Cardiac muscle cell (in vitro differentiated cells and primary cell): Measurements from ENCODE around the gene ANGPTL4. TPM values are rescaled to one million over a fixed set of nuclear protein-coding genes. Genes with fewer than 3 reads are reported as not detected.
"Not testable (repeated sequence)": the region's sequence is repeated elsewhere in the genome, so short reads cannot be mapped to it uniquely, and the experiment has no call there.

ENCODE experiments used
- DNase-seq, 2 donors: peaks; one replicate each; pipeline versions ENCODE4 v3.0.0 to v3.0.0-alpha.2; 2010 to 2017; ENCODE audit warnings: low read depth in 1 of 2, low spot score in 1 of 2
- H3K27ac ChIP-seq: fragments of 200-600 bp; sonication (generic); 2 replicates; pipeline ENCODE4 v1.5.1; 2016
- H3K27me3 ChIP-seq: fragments of 200-600 bp; sonication (generic); 2 replicates; pipeline ENCODE4 v1.6.0; 2016; ENCODE audit warnings: control low read depth
- H3K36me3 ChIP-seq: fragments of 200-600 bp; sonication (generic); 2 replicates; pipeline ENCODE4 v1.5.1; 2016; ENCODE audit warnings: control low read depth
- H3K4me1 ChIP-seq: fragments of 200-600 bp; sonication (generic); 2 replicates; pipeline ENCODE4 v1.8.1; 2017; ENCODE audit warnings: low read depth, mild to moderate bottlenecking, mixed run types
- H3K4me3 ChIP-seq: fragments of 200-600 bp; sonication (generic); 2 replicates; pipeline ENCODE4 v1.5.1; 2016; ENCODE audit warnings: mild to moderate bottlenecking
- H3K9me3 ChIP-seq: fragments of 200-600 bp; sonication (generic); 2 replicates; pipeline ENCODE4 v1.5.1; 2017; ENCODE audit warnings: low read depth, mild to moderate bottlenecking, control low read depth
- polyA plus RNA-seq: library from polyadenylated mRNA; unstranded; fragments of >200 nt; fragmentation: Nextera tagmentation; extraction: Ambion mirVana; gene quantifications from 2 replicates; pipeline ENCODE4 v1.2.1, GENCODE V29; 2016
- total RNA-seq: library from RNA; depleted of rRNA; stranded (reverse); fragments of >200 nt; gene quantifications from 2 replicates; pipeline ENCODE4 v1.2.3, GENCODE V29; 2016
- TF ChIP-seq, protein P1 (sequence below): IDR thresholded peaks from 2 replicates; pipeline ENCODE4 v1.5.1; 2012; ENCODE audit warnings: low read depth, mild to moderate bottlenecking, low read length

The ANGPTL4 gene
- total and polyA plus RNA-seq, 2 experiments from 2014 or later = 3.2 to 6.0 TPM

DNA sequence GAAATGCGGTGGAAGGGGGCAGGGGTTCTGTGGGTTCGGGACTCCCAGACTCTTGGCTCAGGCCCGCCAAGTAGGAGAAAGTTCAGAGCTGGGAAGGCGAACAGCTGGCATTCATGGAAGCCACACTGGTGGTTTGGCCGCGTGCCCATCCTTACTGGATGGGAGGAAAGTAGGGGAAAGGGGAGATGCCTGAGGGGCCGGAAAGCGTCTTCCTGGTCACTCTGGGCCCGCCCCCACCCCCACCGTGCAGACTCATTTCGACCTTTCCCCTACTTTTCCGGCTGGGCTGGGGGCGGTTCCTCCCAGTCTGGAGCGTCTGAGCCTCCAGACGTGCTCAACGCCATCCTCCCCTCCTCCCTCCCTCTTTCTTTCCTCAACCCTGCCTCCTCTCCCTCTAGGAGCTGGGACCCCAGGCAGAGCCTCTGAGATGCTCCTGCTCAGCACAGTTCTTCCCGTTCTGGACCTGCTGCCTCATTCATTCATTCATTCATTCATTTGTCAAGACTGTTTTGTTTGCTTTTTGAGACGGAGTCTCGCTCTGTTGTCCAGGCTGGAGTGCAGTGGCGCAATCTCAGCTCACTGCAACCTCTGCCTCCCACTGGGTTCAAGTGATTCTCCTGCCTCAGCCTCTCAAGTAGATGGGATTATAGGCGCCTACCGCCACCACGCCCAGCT lies 3.5 kb downstream of the ANGPTL4 start:
- DNase-seq = peak; percentile 60 to 100
- Histone ChIP-seq H3K4me1 (peaks cover 4% of the 10 kb centered on the region), H3K36me3 (no peaks in the 10 kb centered on the region), H3K9me3 (no peaks in the 10 kb centered on the region), H3K27me3 (peaks cover 3% of the 10 kb centered on the region), H3K4me3 (no peak overlapping the region), H3K27ac (no peak overlapping the region)
- TF ChIP-seq, protein P1, sequence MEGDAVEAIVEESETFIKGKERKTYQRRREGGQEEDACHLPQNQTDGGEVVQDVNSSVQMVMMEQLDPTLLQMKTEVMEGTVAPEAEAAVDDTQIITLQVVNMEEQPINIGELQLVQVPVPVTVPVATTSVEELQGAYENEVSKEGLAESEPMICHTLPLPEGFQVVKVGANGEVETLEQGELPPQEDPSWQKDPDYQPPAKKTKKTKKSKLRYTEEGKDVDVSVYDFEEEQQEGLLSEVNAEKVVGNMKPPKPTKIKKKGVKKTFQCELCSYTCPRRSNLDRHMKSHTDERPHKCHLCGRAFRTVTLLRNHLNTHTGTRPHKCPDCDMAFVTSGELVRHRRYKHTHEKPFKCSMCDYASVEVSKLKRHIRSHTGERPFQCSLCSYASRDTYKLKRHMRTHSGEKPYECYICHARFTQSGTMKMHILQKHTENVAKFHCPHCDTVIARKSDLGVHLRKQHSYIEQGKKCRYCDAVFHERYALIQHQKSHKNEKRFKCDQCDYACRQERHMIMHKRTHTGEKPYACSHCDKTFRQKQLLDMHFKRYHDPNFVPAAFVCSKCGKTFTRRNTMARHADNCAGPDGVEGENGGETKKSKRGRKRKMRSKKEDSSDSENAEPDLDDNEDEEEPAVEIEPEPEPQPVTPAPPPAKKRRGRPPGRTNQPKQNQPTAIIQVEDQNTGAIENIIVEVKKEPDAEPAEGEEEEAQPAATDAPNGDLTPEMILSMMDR = no peak

DNA sequence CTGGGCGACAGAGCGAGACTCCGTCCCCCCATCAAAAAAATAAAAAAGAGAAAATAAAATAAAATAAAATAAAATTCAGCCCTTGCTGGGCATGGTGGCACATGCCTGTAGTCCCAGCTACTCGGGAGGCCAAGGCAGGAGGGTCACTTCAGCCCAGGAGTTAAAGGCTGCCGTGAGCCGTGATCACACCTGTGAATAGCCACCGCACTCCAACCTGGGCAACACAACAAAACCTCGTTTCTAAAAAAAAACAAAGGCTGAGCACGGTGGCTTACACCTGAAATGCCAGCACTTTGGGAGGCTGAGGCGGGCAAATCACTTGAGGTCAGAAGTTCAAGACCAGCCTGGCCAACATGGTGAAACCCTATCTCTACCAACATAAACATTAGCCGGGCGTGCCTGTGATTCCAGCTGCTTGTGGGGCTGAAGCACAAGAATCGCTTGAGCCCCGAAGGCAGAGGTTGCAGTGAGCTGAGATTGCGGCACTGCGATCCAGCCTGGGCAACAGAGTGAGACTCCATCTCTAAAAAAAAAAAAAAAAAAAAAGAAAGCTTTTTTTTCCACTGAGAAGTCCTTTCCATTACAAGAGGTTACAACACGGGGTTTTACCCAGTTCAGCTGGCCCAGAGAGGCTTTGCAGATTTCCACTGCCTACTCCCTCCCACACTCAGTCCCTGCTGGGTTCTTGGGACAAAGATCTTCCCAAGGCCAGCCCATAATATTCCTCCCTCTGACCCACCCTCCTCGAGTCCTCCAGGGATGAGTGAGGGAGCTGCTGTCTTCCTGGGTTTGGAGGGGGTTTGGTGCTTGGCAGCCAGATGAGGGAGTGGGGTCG lies 6.4 kb downstream of the ANGPTL4 start:
- Histone ChIP-seq H3K27me3 (no peaks in the 10 kb centered on the region), H3K36me3 (no peaks in the 10 kb centered on the region), H3K27ac (no peak overlapping the region), H3K4me3 (no peak overlapping the region), H3K4me1 (peaks cover 4% of the 10 kb centered on the region), H3K9me3 (no peaks in the 10 kb centered on the region)
- TF ChIP-seq, protein P1 = no peak
- DNase-seq = peak in 1 of 2 donors; percentile 68

DNA sequence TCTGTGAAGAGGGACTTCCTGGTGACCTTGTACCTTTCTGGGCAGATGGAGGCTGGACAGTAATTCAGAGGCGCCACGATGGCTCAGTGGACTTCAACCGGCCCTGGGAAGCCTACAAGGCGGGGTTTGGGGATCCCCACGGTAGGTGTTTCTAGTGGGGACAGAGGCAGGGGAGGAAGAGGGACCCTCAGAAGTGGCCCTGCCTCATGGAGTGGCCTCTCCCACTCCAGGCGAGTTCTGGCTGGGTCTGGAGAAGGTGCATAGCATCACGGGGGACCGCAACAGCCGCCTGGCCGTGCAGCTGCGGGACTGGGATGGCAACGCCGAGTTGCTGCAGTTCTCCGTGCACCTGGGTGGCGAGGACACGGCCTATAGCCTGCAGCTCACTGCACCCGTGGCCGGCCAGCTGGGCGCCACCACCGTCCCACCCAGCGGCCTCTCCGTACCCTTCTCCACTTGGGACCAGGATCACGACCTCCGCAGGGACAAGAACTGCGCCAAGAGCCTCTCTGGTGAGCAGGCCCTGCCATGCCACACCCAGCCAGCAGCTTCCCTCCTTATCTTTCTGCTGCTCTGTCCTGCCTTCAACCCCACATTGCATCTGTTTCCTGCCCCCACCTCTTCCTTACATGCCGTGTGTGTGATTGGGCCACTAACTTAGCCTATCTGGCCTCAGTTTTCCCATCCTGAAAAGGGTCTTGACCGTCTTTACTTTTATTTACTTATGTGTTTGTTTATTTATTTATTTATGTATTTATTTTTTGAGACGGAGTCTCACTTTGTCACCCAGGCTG lies 7.3 kb downstream of the ANGPTL4 start:
- DNase-seq = no peak
- Histone ChIP-seq H3K4me1 (peaks cover 4% of the 10 kb centered on the region), H3K27ac (no peak overlapping the region), H3K27me3 (no peaks in the 10 kb centered on the region), H3K4me3 (no peak overlapping the region), H3K9me3 (no peaks in the 10 kb centered on the region), H3K36me3 (no peaks in the 10 kb centered on the region)
- TF ChIP-seq, protein P1 = no peak

DNA sequence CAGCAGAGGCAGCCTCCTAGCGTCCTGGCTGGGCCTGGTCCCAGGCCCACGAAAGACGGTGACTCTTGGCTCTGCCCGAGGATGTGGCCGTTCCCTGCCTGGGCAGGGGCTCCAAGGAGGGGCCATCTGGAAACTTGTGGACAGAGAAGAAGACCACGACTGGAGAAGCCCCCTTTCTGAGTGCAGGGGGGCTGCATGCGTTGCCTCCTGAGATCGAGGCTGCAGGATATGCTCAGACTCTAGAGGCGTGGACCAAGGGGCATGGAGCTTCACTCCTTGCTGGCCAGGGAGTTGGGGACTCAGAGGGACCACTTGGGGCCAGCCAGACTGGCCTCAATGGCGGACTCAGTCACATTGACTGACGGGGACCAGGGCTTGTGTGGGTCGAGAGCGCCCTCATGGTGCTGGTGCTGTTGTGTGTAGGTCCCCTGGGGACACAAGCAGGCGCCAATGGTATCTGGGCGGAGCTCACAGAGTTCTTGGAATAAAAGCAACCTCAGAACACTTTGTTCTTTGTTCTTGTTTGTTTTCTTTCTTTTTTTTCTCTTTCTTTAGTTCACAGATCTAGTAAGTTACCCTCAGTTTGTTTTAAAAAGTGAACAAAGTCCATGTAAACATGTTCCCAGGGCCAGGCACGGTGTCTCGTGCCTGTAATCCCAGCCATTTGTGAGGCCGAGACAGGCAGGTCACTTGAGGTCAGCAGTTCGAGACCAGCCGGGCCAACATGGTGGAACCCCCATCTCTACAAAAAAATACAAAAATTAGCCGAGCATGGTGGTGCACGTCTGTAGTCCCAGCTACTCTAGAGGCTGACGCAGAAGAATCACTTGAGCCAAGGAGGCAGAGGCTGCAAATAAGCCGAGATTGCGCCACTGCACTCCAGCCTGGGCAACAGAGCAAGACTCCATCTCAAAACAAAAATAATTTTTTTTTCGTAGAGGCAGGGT lies 10.2 kb downstream of the ANGPTL4 start:
- no peak overlapping the region for H3K27ac ChIP-seq
- H3K4me1 ChIP-seq = no peaks in the 10 kb centered on the region
- no peaks in the 10 kb centered on the region for H3K27me3 ChIP-seq
- TF ChIP-seq, protein P1 = no peak
- no peak overlapping the region for H3K4me3 ChIP-seq
- no peaks in the 10 kb centered on the region for H3K9me3 ChIP-seq
- H3K36me3 ChIP-seq = no peaks in the 10 kb centered on the region
- peak in 1 of 2 donors; percentile 23 for DNase-seq

DNA sequence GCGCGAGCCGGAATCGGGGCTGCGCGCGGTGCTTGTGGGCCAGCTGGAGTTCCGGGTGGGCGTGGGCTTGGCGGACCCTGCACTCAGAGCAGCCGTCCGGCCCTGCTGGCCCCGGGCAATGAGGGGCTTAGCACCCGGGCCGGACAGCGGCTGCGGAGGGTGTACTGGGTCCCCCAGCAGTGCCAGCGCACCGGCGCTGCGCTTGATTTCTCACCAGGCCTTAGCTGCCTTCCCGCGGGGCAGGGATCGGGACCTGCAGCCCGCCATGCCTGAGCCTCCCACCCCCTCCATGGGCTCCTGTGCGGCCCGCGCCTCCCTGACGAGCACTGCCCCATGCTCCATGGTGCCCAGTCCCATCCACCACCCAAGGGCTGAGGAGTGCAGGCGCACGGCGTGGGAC lies 11.8 kb downstream of the ANGPTL4 start:
- not testable (repeated sequence) for H3K9me3 ChIP-seq, H3K27ac ChIP-seq, DNase-seq, H3K4me3 ChIP-seq, H3K36me3 ChIP-seq, H3K4me1 ChIP-seq, H3K27me3 ChIP-seq

DNA sequence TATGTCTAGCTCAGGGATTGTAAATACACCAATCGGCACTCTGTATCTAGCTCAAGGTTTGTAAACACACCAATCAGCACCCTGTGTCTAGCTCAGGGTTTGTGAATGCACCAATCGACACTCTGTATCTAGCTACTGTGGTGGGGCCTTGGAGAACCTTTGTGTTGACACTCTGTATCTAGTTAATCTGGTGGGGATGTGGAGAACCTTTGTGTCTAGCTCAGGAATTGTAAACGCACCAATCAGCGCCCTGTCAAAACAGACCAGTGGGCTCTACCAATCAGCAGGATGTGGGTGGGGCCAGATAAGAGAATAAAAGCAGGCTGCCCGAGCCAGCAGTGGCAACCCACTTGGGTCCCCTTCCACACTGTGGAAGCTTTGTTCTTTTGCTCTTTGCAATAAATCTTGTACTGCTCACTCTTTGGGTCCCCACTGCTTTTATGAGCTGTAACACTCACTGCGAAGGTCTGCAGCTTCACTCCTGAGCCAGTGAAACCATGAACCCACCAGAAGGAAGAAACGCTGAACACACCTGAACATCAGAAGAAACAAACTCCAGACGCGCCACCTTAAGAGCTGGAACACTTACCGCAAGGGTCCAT lies 12.5 kb downstream of the ANGPTL4 start:
- not testable (repeated sequence) for H3K27me3 ChIP-seq, H3K36me3 ChIP-seq, H3K4me3 ChIP-seq, H3K9me3 ChIP-seq, H3K27ac ChIP-seq, H3K4me1 ChIP-seq, DNase-seq
